Peyer's patch (tissue), 4 donors: ENCODE measurements around the gene CDIP1.

Source experiments
- POLR2A ChIP-seq, 2 donors: fragments of 450-650 bp; IDR thresholded peaks; one replicate each; pipeline ENCODE4 v1.5.1; 2017; ENCODE audit warnings: antibody characterized with exemption in 2 of 2, mild to moderate bottlenecking in 2 of 2, moderate library complexity in 2 of 2
- TF ChIP-seq, protein P1 (sequence below), 6 experiments: fragments of 450-650 bp in 4 of 6; fragments of 200-600 bp in 2 of 6; sonication (generic) in 1 of 6; IDR thresholded peaks; one replicate each; pipeline ENCODE4 v1.5.1; 2017 to 2019; ENCODE audit warnings: antibody characterized with exemption in 6 of 6, mild to moderate bottlenecking in 3 of 6, moderate library complexity in 1 of 6

DNA sequence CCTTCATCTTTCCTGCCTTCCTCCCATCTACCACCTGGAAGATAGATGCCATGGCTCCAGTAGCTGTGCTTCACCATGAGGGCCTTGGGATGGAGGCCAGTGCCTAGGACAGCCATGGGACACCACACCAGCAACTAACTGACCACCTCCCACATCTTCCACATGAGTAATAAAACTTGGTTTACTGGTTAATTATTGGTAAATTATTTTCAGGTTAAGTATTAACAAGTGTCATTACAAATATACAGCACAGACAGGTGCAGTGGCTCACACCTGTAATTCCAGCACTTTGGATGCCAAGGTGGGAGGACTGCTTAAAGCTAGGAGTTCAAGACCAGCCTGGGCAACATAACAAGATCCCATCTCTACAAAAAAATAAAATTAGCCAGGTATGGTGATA lies 14.0 kb downstream of the CDIP1 start:
- TF ChIP-seq, protein P1, sequence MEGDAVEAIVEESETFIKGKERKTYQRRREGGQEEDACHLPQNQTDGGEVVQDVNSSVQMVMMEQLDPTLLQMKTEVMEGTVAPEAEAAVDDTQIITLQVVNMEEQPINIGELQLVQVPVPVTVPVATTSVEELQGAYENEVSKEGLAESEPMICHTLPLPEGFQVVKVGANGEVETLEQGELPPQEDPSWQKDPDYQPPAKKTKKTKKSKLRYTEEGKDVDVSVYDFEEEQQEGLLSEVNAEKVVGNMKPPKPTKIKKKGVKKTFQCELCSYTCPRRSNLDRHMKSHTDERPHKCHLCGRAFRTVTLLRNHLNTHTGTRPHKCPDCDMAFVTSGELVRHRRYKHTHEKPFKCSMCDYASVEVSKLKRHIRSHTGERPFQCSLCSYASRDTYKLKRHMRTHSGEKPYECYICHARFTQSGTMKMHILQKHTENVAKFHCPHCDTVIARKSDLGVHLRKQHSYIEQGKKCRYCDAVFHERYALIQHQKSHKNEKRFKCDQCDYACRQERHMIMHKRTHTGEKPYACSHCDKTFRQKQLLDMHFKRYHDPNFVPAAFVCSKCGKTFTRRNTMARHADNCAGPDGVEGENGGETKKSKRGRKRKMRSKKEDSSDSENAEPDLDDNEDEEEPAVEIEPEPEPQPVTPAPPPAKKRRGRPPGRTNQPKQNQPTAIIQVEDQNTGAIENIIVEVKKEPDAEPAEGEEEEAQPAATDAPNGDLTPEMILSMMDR (IDR thresholded peaks at IDR 0.05), result no peak
- no peak for TF ChIP-seq POLR2A (IDR thresholded peaks at IDR 0.05)
